H1 (cell line): Measurements from ENCODE around the gene RITA1. TPM values are rescaled to one million over a fixed set of nuclear protein-coding genes. Genes with fewer than 3 reads are reported as not detected.

ENCODE experiments used
- CTCF ChIA-PET: fragments of 300-600 bp; sonication (Branson Sonifier 250); formaldehyde crosslinking; loops from one replicate; lab custom pipeline; 2021; ENCODE audit not compliant: partially characterized antibody; lab: Charles Lee
- POLR2A ChIA-PET: fragments of 300-600 bp; sonication (Branson Sonifier 250); formaldehyde crosslinking; loops from one replicate; lab custom pipeline; 2021; ENCODE audit warnings: inconsistent platforms; ENCODE audit not compliant: partially characterized antibody; lab: Charles Lee
- DNase-seq, 2 experiments: peaks; one replicate each; pipeline versions ENCODE4 v3.0.0 to v3.0.0-alpha.2; 2010 to 2022; ENCODE audit warnings: low spot score in 2 of 2, low read depth in 1 of 2, mixed read lengths in 1 of 2
- FAIRE-seq: peaks from 2 replicates; lab custom pipeline; 2011; peaks lifted over from hg19 to GRCh38; lab: Jason Lieb, UNC
- H2AFZ ChIP-seq: 2 replicates; pipeline ENCODE4 v1.8.1; 2012; ENCODE audit warnings: low read length, inconsistent platforms
- H2AK5ac ChIP-seq: 2 replicates; pipeline ENCODE4 v1.6.1; 2013; ENCODE audit warnings: low read depth, low read length
- H2BK120ac ChIP-seq: replicated peaks from 2 replicates; pipeline ENCODE3; 2013; ENCODE audit warnings: low read depth, low read length, inconsistent platforms
- H2BK12ac ChIP-seq: 2 replicates; pipeline ENCODE4 v1.6.1; 2013; ENCODE audit warnings: low read depth, low read length
- H2BK15ac ChIP-seq: 2 replicates; pipeline ENCODE4 v1.6.1; 2013; ENCODE audit warnings: low read length
- H2BK20ac ChIP-seq: 2 replicates; pipeline ENCODE4 v1.6.1; 2013; ENCODE audit warnings: low read length
- H2BK5ac ChIP-seq: 2 replicates; pipeline ENCODE4 v1.6.1; 2013; ENCODE audit warnings: low read depth, low read length
- H3K14ac ChIP-seq: 2 replicates; pipeline ENCODE4 v1.6.1; 2013; ENCODE audit warnings: inconsistent platforms; ENCODE audit not compliant: insufficient read length
- H3K18ac ChIP-seq: 2 replicates; pipeline ENCODE4 v1.6.1; 2013; ENCODE audit warnings: low read length; ENCODE audit errors: extremely low read depth
- H3K23ac ChIP-seq: 2 replicates; pipeline ENCODE4 v1.6.1; 2013; ENCODE audit warnings: inconsistent platforms; ENCODE audit not compliant: insufficient read length
- H3K23me2 ChIP-seq: 2 replicates; pipeline ENCODE4 v1.6.1; 2013; ENCODE audit warnings: low read depth, low read length
- H3K27ac ChIP-seq: 2 replicates; pipeline ENCODE4 v1.6.1; 2011; ENCODE audit warnings: low read depth, low read length, inconsistent platforms
- H3K27me3 ChIP-seq, 4 experiments: replicated peaks in 1 of 4; 1 replicate in 1 of 4; 2 replicates in 3 of 4; pipeline versions ENCODE4 v1.6.1 to v1.8.1; 2011 to 2013; ENCODE audit warnings: low read length in 3 of 4, mild to moderate bottlenecking in 3 of 4, inconsistent platforms in 2 of 4, mixed read lengths in 2 of 4, moderate library complexity in 1 of 4; ENCODE audit not compliant: control insufficient read depth in 3 of 4, insufficient read depth in 3 of 4; ENCODE audit errors: extremely low read depth in 1 of 4
- H3K36me3 ChIP-seq, 4 experiments: 2 replicates each; pipeline versions ENCODE4 v1.6.1 to v1.8.1; 2011 to 2013; ENCODE audit warnings: mild to moderate bottlenecking in 4 of 4, low read length in 3 of 4, moderate library complexity in 2 of 4, control low read depth in 1 of 4, inconsistent platforms in 1 of 4; ENCODE audit not compliant: insufficient read depth in 4 of 4, control insufficient read depth in 2 of 4
- H3K4ac ChIP-seq: replicated peaks from 2 replicates; pipeline ENCODE3; 2013; ENCODE audit warnings: low read length, low read depth, mixed read lengths, inconsistent platforms; ENCODE audit not compliant: insufficient read length
- H3K4me1 ChIP-seq, 4 experiments: replicated peaks in 1 of 4; 1 replicate in 1 of 4; 2 replicates in 3 of 4; pipeline versions ENCODE4 v1.6.1 to v1.8.1; 2011 to 2013; ENCODE audit warnings: low read length in 3 of 4, inconsistent platforms in 2 of 4, mixed read lengths in 1 of 4; ENCODE audit not compliant: insufficient read depth in 4 of 4, control insufficient read depth in 3 of 4
- H3K4me2 ChIP-seq, 2 experiments: 2 replicates each; pipeline versions ENCODE4 v1.6.1 to v1.8.1; 2011 to 2013; ENCODE audit warnings: low read depth in 2 of 2, low read length in 2 of 2, control low read depth in 1 of 2, inconsistent platforms in 1 of 2, mild to moderate bottlenecking in 1 of 2; ENCODE audit not compliant: insufficient read depth in 1 of 2
- H3K4me3 ChIP-seq, 4 experiments: fragments of 200-600, 300-600 bp in 1 of 4; sonication (generic), shearing (Covaris generic), sonication (Bioruptor Twin) in 1 of 4; 2 replicates each; pipeline versions ENCODE4 v1.5.1 to v1.8.1; 2011 to 2016; ENCODE audit warnings: low read length in 4 of 4, low read depth in 3 of 4, control low read depth in 2 of 4, inconsistent platforms in 2 of 4, mild to moderate bottlenecking in 2 of 4, mixed read lengths in 1 of 4, moderate library complexity in 1 of 4; ENCODE audit not compliant: insufficient read depth in 2 of 4; ENCODE audit errors: extremely low read depth in 1 of 4
- H3K56ac ChIP-seq: replicated peaks from 2 replicates; pipeline ENCODE3; 2013; ENCODE audit warnings: low read depth, mild to moderate bottlenecking, mixed read lengths, low read length, inconsistent platforms; ENCODE audit not compliant: insufficient read length
- H3K79me1 ChIP-seq: 2 replicates; pipeline ENCODE4 v1.6.1; 2013; ENCODE audit warnings: low read depth, low read length, control low read depth
- H3K79me2 ChIP-seq, 2 experiments: 2 replicates each; pipeline versions ENCODE4 v1.6.1 to v1.8.1; 2012 to 2013; ENCODE audit warnings: low read length in 2 of 2, mild to moderate bottlenecking in 2 of 2, inconsistent platforms in 1 of 2; ENCODE audit not compliant: insufficient read depth in 2 of 2, control insufficient read depth in 1 of 2
- H3K9ac ChIP-seq, 4 experiments: replicated peaks in 1 of 4; 1 replicate in 1 of 4; 2 replicates in 3 of 4; pipeline versions ENCODE4 v1.6.1 to v1.8.1; 2011 to 2013; ENCODE audit warnings: low read depth in 3 of 4, low read length in 3 of 4, control low read depth in 2 of 4, mild to moderate bottlenecking in 2 of 4, moderate library complexity in 2 of 4, inconsistent platforms in 1 of 4; ENCODE audit errors: extremely low read depth in 1 of 4
- H3K9me3 ChIP-seq, 2 experiments: 2 replicates each; pipeline versions ENCODE4 v1.6.1 to v1.8.1; 2012 to 2013; ENCODE audit warnings: mild to moderate bottlenecking in 2 of 2, moderate library complexity in 2 of 2, control low read depth in 1 of 2, inconsistent platforms in 1 of 2, low read depth in 1 of 2, low read length in 1 of 2, mixed read lengths in 1 of 2; ENCODE audit not compliant: insufficient read depth in 2 of 2
- H4K20me1 ChIP-seq, 2 experiments: replicated peaks in 1 of 2; 2 replicates each; pipeline versions ENCODE3 to v1.8.1; 2011 to 2013; ENCODE audit warnings: inconsistent platforms in 2 of 2, low read length in 2 of 2, mild to moderate bottlenecking in 1 of 2; ENCODE audit not compliant: insufficient read depth in 2 of 2, control insufficient read depth in 1 of 2
- H4K5ac ChIP-seq: 2 replicates; pipeline ENCODE4 v1.6.1; 2013; ENCODE audit warnings: low read length, low read depth, mixed read lengths, inconsistent platforms; ENCODE audit not compliant: insufficient read length
- H4K8ac ChIP-seq: 2 replicates; pipeline ENCODE4 v1.8.0; 2013; ENCODE audit warnings: mild to moderate bottlenecking, moderate library complexity, low read length, inconsistent platforms; ENCODE audit not compliant: insufficient read depth; ENCODE audit errors: extremely low read depth
- H4K91ac ChIP-seq: replicated peaks from 2 replicates; pipeline ENCODE3; 2013; ENCODE audit warnings: low read length, mixed read lengths, inconsistent platforms; ENCODE audit not compliant: insufficient read length
- CEBPB ChIP-seq: IDR thresholded peaks from 2 replicates; pipeline ENCODE4 v1.6.1; 2012; ENCODE audit warnings: low read depth, low read length
- CHD1 ChIP-seq: IDR thresholded peaks from 2 replicates; pipeline ENCODE4 v1.6.1; 2012; ENCODE audit warnings: low read depth, low read length, improper control_type of control experiment
- MAFK ChIP-seq: IDR thresholded peaks from 2 replicates; pipeline ENCODE4 v1.6.1; 2012; ENCODE audit warnings: low read depth, mild to moderate bottlenecking, improper control_type of control experiment, low read length
- POLR2A ChIP-seq, 2 experiments: IDR thresholded peaks; 1 replicate in 1 of 2; 2 replicates in 1 of 2; pipeline ENCODE4 v1.6.1; 2011; ENCODE audit warnings: low read depth in 2 of 2, low read length in 2 of 2, mild to moderate bottlenecking in 2 of 2; ENCODE audit errors: control extremely low read depth in 1 of 2
- POU5F1 ChIP-seq: IDR thresholded peaks from 2 replicates; pipeline ENCODE4 v1.6.1; 2011; ENCODE audit warnings: low read depth, mild to moderate bottlenecking, low read length, moderate library complexity
- RAD21 ChIP-seq, 2 experiments: IDR thresholded peaks in 1 of 2; conservative IDR thresholded peaks in 1 of 2; 2 replicates each; pipeline ENCODE4 v1.6.1; 2011; ENCODE audit warnings: low read depth in 2 of 2, low read length in 2 of 2, improper control_type of control experiment in 1 of 2, inconsistent platforms in 1 of 2, mild to moderate bottlenecking in 1 of 2, moderate library complexity in 1 of 2
- RBBP5 ChIP-seq: IDR thresholded peaks from 2 replicates; pipeline ENCODE4 v1.7.1; 2012; ENCODE audit warnings: low read depth, mild to moderate bottlenecking, inconsistent platforms, low read length, moderate library complexity, borderline replicate concordance
- SAP30 ChIP-seq: fragments of 300-600 bp; sonication (generic); IDR thresholded peaks from 2 replicates; pipeline ENCODE4 v1.7.1; 2012; ENCODE audit warnings: low read length, moderate library complexity, mild to moderate bottlenecking, inconsistent platforms; ENCODE audit not compliant: insufficient read depth, insufficient replicate concordance
- SIRT6 ChIP-seq: IDR thresholded peaks from one replicate; pipeline ENCODE4 v1.7.1; 2012; ENCODE audit warnings: low read length, inconsistent platforms
- SIX5 ChIP-seq: IDR thresholded peaks from 2 replicates; pipeline ENCODE4 v1.6.1; 2011; ENCODE audit warnings: mild to moderate bottlenecking, low read depth, low read length
- TAF1 ChIP-seq: IDR thresholded peaks from 2 replicates; pipeline ENCODE4 v1.6.1; 2011; ENCODE audit warnings: mild to moderate bottlenecking, low read depth, low read length
- WGBS, 2 experiments: shearing (Covaris generic) in 1 of 2; methylation state at CpG; one replicate each; pipeline versions ENCODE4 v1.1.6 to v1.1.7; 2013 to 2015; ENCODE audit warnings: low lambda C conversion rate in 2 of 2, mixed read lengths in 2 of 2, inconsistent platforms in 1 of 2, low coverage in 1 of 2, missing lambda C conversion rate in 1 of 2; ENCODE audit not compliant: insufficient replicate concordance in 2 of 2, insufficient coverage in 1 of 2, insufficient read length in 1 of 2; ENCODE audit errors: extremely low coverage in 1 of 2, missing lambda C conversion rate in 1 of 2; 5-methylcytosine and 5-hydroxymethylcytosine counted together
- polyA plus RNA-seq, 7 experiments: library from polyadenylated mRNA; depleted of rRNA in 3 of 7; stranded (reverse) in 5 of 7; unstranded in 2 of 7; fragments of >200 nt in 5 of 7; fragments of 200-250 nt in 2 of 7; gene quantifications; 1 replicate in 5 of 7; 2 replicates in 1 of 7; 4 replicates in 1 of 7; pipeline versions ENCODE4 v1.2.1 to v1.2.3, GENCODE V29; 2011 to 2013; ENCODE audit warnings: missing spikeins in 2 of 7, mixed read lengths in 2 of 7
- total RNA-seq: library from RNA; stranded (reverse); fragmentation: NEBNext Ultra II Directional; extraction: Animal tissue kit (Norgen Biotek cat#: 25700); gene quantifications from 2 replicates; pipeline ENCODE4 v1.2.1, GENCODE V29; 2021

The RITA1 gene
- total and polyA plus RNA-seq, 2 of the 8 experiments (the other 6 are each of a cell fraction or from before 2014, with no cell fraction given): 24.1 to 25.8 TPM

GRCh38 chr12:113239288-113239771, 53.8 kb downstream of the RITA1 start:
- Histone ChIP-seq H3K9ac (no peak overlapping the region), H3K23me2 (no peaks in the 10 kb centered on the region), H3K27me3 (no peaks in the 10 kb centered on the region), H3K4me3 (no peak overlapping the region), H2BK5ac (no peak overlapping the region), H3K4me2 (no peak overlapping the region), H3K14ac (no peak overlapping the region), H2BK12ac (no peak overlapping the region), H3K23ac (no peak overlapping the region), H3K4me1 (peaks cover 0 to 9% (median 3%) of the 10 kb centered on the region in 4 experiments; a peak in 2 of 7 replicates), H3K79me1 (no peaks in the 10 kb centered on the region; the same call in 1 of the 2 replicates), H3K56ac (no peak overlapping the region), H3K79me2 (no peaks in the 10 kb centered on the region; a peak in 1 of 4 replicates), H4K91ac (no peak overlapping the region), H2BK20ac (no peak overlapping the region), H3K9me3 (no peaks in the 10 kb centered on the region), H2AK5ac (no peak overlapping the region), H3K18ac (peak overlapping the region; percentile 5; the same call in 1 of the 2 replicates), H4K5ac (no peak overlapping the region), H4K8ac (no peak overlapping the region), H3K27ac (no peak overlapping the region), H2BK15ac (no peak overlapping the region), H2BK120ac (no peak overlapping the region), H4K20me1 (no peaks in the 10 kb centered on the region), H3K36me3 (no peaks in the 10 kb centered on the region), H2AFZ (no peak overlapping the region), H3K4ac (no peak overlapping the region)
- no peak for TF ChIP-seq SIRT6
- no peak for TF ChIP-seq TAF1
- TF ChIP-seq SAP30: no peak
- no peak for TF ChIP-seq POU5F1
- TF ChIP-seq SIX5: no peak
- TF ChIP-seq RBBP5: no peak
- no peak for TF ChIP-seq RAD21 (IDR thresholded peaks at IDR 0.05 in 1 of 2, conservative IDR thresholded peaks at IDR 0.05 in 1 of 2; ENCODE audit: low read depth in 2 of 2, low read length in 2 of 2)
- no peak for TF ChIP-seq MAFK
- no peak for TF ChIP-seq CHD1
- TF ChIP-seq POLR2A (IDR thresholded peaks at IDR 0.05; ENCODE audit: control extremely low read depth in 1 of 2, low read depth in 2 of 2, low read length in 2 of 2): no peak
- TF ChIP-seq CEBPB: no peak
- POLR2A ChIA-PET: interaction anchor here (4.9 kb wide), 1 partner anchor 17 kb away, joined by 16 read pairs; the partner anchor contains the start of gene TPCN1
- CTCF ChIA-PET: interaction anchor here (1.1 to 2.1 kb wide), 2 partner anchors 13 to 120 kb away, joined by 3 to 7 read pairs; no protein-coding TSS in a partner anchor
- DNase-seq (no peak), FAIRE-seq (no peak)
- WGBS, 2 experiments: 81% methylated on average over 3 of the region's 3 CpGs; no CpG with 5 or more reads in 1 of the 2 experiments
